Smooth muscle cell (in vitro differentiated cells): ENCODE data around the gene TCN1. TPM values are rescaled to one million over a fixed set of nuclear protein-coding genes. Genes with fewer than 3 reads are reported as not detected.

Experiments used
- DNase-seq: peaks from one replicate; lab custom pipeline; 2025; ENCODE audit not compliant: unreplicated experiment; lab: John Stamatoyannopoulos, UW
- H2AFZ ChIP-seq: fragments of 200-600 bp; sonication (generic); 2 replicates; pipeline ENCODE4 v1.6.0; 2016; ENCODE audit warnings: antibody characterized with exemption, low read depth, mild to moderate bottlenecking
- H3F3A ChIP-seq: fragments of 200-600 bp; sonication (generic); 2 replicates; pipeline ENCODE4 v1.6.0; 2017; ENCODE audit warnings: antibody characterized with exemption, low read depth
- H3K27ac ChIP-seq: fragments of 200-600 bp; sonication (generic); 2 replicates; pipeline ENCODE4 v1.5.1; 2016; ENCODE audit warnings: low read depth, mild to moderate bottlenecking
- H3K27me3 ChIP-seq: fragments of 200-600 bp; sonication (generic); 2 replicates; pipeline ENCODE4 v1.6.1; 2016; ENCODE audit warnings: low read depth, mild to moderate bottlenecking
- H3K36me3 ChIP-seq: fragments of 200-600 bp; sonication (generic); 2 replicates; pipeline ENCODE4 v1.5.1; 2016; ENCODE audit warnings: low read depth
- H3K4me1 ChIP-seq: fragments of 200-600 bp; sonication (generic); 2 replicates; pipeline ENCODE4 v1.5.1; 2016; ENCODE audit warnings: low read depth
- H3K4me2 ChIP-seq: fragments of 200-600 bp; sonication (generic); 2 replicates; pipeline ENCODE4 v1.6.0; 2016; ENCODE audit warnings: mild to moderate bottlenecking
- H3K4me3 ChIP-seq: fragments of 200-600 bp; sonication (generic); 2 replicates; pipeline ENCODE4 v1.5.1; 2016; ENCODE audit warnings: mild to moderate bottlenecking
- H3K79me2 ChIP-seq: fragments of 200-600 bp; sonication (generic); 2 replicates; pipeline ENCODE4 v1.6.0; 2016; ENCODE audit warnings: low read depth, mild to moderate bottlenecking
- H3K9ac ChIP-seq: fragments of 200-600 bp; sonication (generic); 2 replicates; pipeline ENCODE4 v1.6.0; 2016; ENCODE audit warnings: low read depth
- H3K9me3 ChIP-seq: fragments of 200-600 bp; sonication (generic); replicated peaks from 2 replicates; pipeline ENCODE4 v1.5.1; 2016; ENCODE audit warnings: low read depth
- H4K20me1 ChIP-seq: fragments of 200-600 bp; sonication (generic); 2 replicates; pipeline ENCODE4 v1.6.0; 2016; ENCODE audit warnings: low read depth
- WGBS: methylation state at CpG from one replicate; pipeline ENCODE4 v1.1.7; 2016; ENCODE audit warnings: low lambda C conversion rate; 5-methylcytosine and 5-hydroxymethylcytosine counted together
- polyA plus RNA-seq: library from polyadenylated mRNA; unstranded; fragments of >200 nt; fragmentation: Nextera tagmentation; extraction: Ambion mirVana; gene quantifications from 2 replicates; pipeline ENCODE4 v1.2.1, GENCODE V29; 2016
- total RNA-seq: library from RNA; depleted of rRNA; stranded (reverse); fragments of >200 nt; gene quantifications from 2 replicates; pipeline ENCODE4 v1.2.3, GENCODE V29; 2014
- TF ChIP-seq, protein P1 (sequence below): fragments of 200-600 bp; sonication (generic); IDR thresholded peaks from 2 replicates; pipeline ENCODE4 v1.5.1; 2017; ENCODE audit warnings: borderline replicate concordance, mild to moderate bottlenecking, antibody characterized with exemption; ENCODE audit not compliant: insufficient read depth, poor library complexity, severe bottlenecking

TCN1 gene
- total and polyA plus RNA-seq, 2 experiments from 2014 or later = 11.1 TPM; not detected in 1

DNA sequence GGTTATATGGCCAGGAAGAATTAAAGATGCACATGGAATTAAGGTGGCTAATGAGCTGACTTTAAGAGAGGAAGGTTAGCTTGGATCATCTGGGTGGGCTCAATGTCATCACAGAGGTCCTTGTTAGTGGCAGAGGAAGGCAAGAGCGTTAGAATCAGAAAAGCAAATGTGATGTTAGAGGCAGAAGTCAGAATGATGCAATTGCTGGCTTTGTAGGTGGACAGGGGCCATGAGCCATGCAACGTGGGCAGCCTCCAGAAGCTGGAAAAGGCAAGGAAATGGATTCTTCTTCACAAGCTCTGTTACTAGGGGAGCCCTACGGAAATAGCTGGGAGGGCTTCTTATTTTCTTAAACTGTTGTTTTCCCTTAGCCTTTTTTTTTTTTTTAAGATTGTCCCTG is 18.7 kb downstream of the TCN1 start:
- H3K27me3 ChIP-seq = no peaks in the 10 kb centered on the region
- H2AFZ ChIP-seq = no peak overlapping the region
- H3K27ac ChIP-seq = no peak overlapping the region
- H3K9ac ChIP-seq = no peak overlapping the region
- 90% methylated on average over 3 of the region's 3 CpGs for WGBS
- H3F3A ChIP-seq = no peaks in the 10 kb centered on the region
- no peak overlapping the region for H3K4me2 ChIP-seq
- H3K9me3 ChIP-seq = no peaks in the 10 kb centered on the region
- no peak for DNase-seq
- no peaks in the 10 kb centered on the region for H3K36me3 ChIP-seq
- no peak overlapping the region for H3K4me3 ChIP-seq
- H4K20me1 ChIP-seq = no peaks in the 10 kb centered on the region
- H3K79me2 ChIP-seq = no peaks in the 10 kb centered on the region
- no peaks in the 10 kb centered on the region for H3K4me1 ChIP-seq
- TF ChIP-seq, protein P1, sequence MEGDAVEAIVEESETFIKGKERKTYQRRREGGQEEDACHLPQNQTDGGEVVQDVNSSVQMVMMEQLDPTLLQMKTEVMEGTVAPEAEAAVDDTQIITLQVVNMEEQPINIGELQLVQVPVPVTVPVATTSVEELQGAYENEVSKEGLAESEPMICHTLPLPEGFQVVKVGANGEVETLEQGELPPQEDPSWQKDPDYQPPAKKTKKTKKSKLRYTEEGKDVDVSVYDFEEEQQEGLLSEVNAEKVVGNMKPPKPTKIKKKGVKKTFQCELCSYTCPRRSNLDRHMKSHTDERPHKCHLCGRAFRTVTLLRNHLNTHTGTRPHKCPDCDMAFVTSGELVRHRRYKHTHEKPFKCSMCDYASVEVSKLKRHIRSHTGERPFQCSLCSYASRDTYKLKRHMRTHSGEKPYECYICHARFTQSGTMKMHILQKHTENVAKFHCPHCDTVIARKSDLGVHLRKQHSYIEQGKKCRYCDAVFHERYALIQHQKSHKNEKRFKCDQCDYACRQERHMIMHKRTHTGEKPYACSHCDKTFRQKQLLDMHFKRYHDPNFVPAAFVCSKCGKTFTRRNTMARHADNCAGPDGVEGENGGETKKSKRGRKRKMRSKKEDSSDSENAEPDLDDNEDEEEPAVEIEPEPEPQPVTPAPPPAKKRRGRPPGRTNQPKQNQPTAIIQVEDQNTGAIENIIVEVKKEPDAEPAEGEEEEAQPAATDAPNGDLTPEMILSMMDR = no peak

DNA sequence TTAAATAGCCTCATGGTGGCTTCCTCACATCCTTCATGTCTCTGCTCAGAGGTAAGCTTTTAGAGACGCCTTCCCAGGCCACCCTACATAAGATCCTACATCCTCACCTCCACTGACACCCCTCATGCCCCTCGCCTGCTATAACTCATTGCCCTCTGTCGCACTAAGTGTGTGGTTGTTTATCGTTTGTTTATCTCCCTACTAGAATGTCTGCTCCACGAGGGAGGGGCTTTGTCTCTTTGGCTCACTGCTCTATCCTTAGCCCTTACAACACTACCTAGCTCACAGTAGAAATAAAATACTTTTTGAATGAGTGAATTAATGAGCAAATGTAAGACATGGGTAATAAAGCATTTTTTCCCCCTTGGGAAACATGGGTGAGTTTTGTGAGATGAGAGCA is 19.7 kb downstream of the TCN1 start:
- Histone ChIP-seq H3K36me3 (no peaks in the 10 kb centered on the region), H3K4me2 (no peak overlapping the region), H3K79me2 (no peaks in the 10 kb centered on the region), H3F3A (no peaks in the 10 kb centered on the region), H3K4me3 (no peak overlapping the region), H3K27me3 (no peaks in the 10 kb centered on the region), H4K20me1 (no peaks in the 10 kb centered on the region), H2AFZ (no peak overlapping the region), H3K4me1 (no peaks in the 10 kb centered on the region), H3K9ac (no peak overlapping the region), H3K27ac (no peak overlapping the region), H3K9me3 (no peaks in the 10 kb centered on the region)
- no peak for DNase-seq
- 84% methylated on average over 5 of the region's 5 CpGs for WGBS
- TF ChIP-seq, protein P1 = no peak

- Histone ChIP-seq H2AFZ (no peak within 1 kb of the TSS), H3K27me3 (no peaks in the 10 kb centered on the region), H3K4me3 (no peak within 1 kb of the TSS), H4K20me1 (no peaks in the 10 kb centered on the region), H3K79me2 (no peaks in the 10 kb centered on the region), H3K9ac (no peak within 1 kb of the TSS), H3F3A (no peaks in the 10 kb centered on the region), H3K36me3 (no peaks in the 10 kb centered on the region), H3K4me1 (no peaks in the 10 kb centered on the region), H3K4me2 (no peak within 1 kb of the TSS), H3K9me3 (no peaks in the 10 kb centered on the region), H3K27ac (no peak within 1 kb of the TSS)
- no peak for DNase-seq
- 89% methylated on average over 4 of the region's 4 CpGs for WGBS
- TF ChIP-seq, protein P1 = no peak
Measured at GRCh38 chr11:59845399-59845798, 20.9 kb downstream of the TCN1 start, which contains the start of gene CBLIF. TSS of gene CBLIF (minus strand) at chr11:59845499. CDS start at chr11:59845453, 46 bp downstream.

- TF ChIP-seq, protein P1 = no peak
- no peak overlapping the region for H3K9ac ChIP-seq
- WGBS = 91% methylated on average over 12 of the region's 12 CpGs
Measured at GRCh38 chr11:59842316-59842715, 24.0 kb downstream of the TCN1 start.

More at GRCh38 chr11:59842316-59842715, 24.0 kb downstream of the TCN1 start:
- H3K36me3 ChIP-seq = no peaks in the 10 kb centered on the region
- H4K20me1 ChIP-seq = no peaks in the 10 kb centered on the region
- H3K27me3 ChIP-seq = no peaks in the 10 kb centered on the region
- no peak for DNase-seq
- H3K4me3 ChIP-seq = no peak overlapping the region
- H3K27ac ChIP-seq = no peak overlapping the region
- no peaks in the 10 kb centered on the region for H3K9me3 ChIP-seq
- H3K4me1 ChIP-seq = no peaks in the 10 kb centered on the region
- H3K4me2 ChIP-seq = no peak overlapping the region
- no peaks in the 10 kb centered on the region for H3K79me2 ChIP-seq
- H2AFZ ChIP-seq = no peak overlapping the region
- no peaks in the 10 kb centered on the region for H3F3A ChIP-seq
